ENCODE measurements around the gene MBD6.

The MBD6 gene

DNA sequence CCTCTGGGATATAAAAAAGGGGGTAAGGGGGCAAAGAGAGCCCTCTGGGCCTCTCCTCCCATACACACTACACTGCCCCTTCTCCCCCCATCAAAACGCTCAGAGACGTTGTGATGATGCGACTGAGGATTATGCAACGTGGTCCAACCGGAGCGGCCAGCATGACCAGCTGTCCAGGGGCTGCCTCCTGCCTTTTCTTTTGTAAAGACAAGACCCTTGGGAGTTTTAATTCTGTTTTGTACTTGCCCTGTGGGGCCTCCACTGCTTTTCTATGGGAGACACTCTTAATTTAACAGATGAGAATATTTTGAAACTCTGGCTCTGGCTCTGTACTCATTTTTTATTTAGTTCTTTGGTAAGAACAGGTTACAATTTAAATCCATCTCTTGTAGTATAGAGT is 7.2 kb downstream of the MBD6 start:
- no peak overlapping the region for H3K4me3 ChIP-seq (ENCODE audit: low read depth, low read length)
- TF ChIP-seq, protein P1, sequence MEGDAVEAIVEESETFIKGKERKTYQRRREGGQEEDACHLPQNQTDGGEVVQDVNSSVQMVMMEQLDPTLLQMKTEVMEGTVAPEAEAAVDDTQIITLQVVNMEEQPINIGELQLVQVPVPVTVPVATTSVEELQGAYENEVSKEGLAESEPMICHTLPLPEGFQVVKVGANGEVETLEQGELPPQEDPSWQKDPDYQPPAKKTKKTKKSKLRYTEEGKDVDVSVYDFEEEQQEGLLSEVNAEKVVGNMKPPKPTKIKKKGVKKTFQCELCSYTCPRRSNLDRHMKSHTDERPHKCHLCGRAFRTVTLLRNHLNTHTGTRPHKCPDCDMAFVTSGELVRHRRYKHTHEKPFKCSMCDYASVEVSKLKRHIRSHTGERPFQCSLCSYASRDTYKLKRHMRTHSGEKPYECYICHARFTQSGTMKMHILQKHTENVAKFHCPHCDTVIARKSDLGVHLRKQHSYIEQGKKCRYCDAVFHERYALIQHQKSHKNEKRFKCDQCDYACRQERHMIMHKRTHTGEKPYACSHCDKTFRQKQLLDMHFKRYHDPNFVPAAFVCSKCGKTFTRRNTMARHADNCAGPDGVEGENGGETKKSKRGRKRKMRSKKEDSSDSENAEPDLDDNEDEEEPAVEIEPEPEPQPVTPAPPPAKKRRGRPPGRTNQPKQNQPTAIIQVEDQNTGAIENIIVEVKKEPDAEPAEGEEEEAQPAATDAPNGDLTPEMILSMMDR (conservative IDR thresholded peaks at IDR 0.05; ENCODE audit: low read depth, low read length): no peak
- DNase-seq (ENCODE audit: low read depth): no peak

DNA sequence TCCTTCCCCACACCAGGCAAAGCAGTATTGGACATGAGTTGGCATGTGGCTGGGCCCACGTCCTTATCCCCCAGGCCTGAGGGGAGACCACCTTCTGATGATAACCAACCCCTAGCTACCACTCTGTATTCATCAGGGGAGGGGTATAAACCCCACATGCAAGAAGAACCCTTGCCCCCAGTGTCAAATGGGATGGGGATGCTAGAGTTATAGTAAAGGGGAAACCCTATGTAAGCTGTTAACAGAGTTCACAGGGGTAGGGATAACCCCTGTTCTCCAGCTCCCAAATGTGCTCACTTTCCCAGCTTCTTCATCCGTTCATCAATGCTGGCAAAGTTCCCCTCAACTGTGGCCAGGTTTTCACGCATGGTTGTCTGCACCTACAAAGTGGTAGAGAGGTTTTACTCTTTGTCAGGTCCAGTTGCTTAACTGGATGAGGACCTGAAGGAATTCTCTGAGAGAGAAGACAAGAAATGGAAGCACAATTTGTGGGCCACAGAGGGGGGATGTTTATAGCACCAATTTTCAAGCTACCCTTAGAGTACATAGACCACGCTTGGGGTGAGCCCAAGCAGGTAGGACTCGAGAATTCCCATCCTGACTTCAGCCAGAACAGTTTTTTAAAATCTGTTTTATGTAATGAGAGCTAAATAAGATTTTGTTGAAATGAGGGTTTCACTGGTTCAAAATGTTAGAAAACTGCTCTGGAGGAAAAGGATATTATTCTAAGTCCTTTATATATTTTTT is 7.9 kb downstream of the MBD6 start:
- H3K4me3 ChIP-seq (ENCODE audit: low read depth, low read length): no peak overlapping the region
- DNase-seq (ENCODE audit: low read depth): no peak
- TF ChIP-seq, protein P1 (conservative IDR thresholded peaks at IDR 0.05; ENCODE audit: low read depth, low read length): no peak

DNA sequence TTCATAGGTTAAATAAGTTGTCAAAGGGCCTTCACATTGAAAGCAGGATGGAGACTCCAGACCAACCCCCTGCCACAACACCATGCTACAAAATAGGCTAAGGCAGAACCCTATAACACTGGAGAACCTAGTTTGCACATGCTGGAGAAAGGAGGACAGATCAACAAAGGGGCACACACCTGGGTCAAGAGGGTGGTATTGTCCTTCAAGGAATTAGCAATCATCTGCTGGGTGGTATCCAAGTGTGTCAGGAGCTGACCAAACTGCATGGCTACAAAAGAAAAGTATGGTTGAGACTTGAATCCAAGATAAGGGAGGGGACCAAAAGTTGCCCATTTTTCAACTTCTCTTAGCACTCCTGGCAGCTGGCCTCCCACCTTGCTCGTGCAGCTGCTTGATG is 9.2 kb downstream of the MBD6 start:
- H3K4me3 ChIP-seq (ENCODE audit: low read depth, low read length): no peak overlapping the region
- TF ChIP-seq, protein P1 (conservative IDR thresholded peaks at IDR 0.05; ENCODE audit: low read depth, low read length): no peak
- DNase-seq (ENCODE audit: low read depth): no peak

DNA sequence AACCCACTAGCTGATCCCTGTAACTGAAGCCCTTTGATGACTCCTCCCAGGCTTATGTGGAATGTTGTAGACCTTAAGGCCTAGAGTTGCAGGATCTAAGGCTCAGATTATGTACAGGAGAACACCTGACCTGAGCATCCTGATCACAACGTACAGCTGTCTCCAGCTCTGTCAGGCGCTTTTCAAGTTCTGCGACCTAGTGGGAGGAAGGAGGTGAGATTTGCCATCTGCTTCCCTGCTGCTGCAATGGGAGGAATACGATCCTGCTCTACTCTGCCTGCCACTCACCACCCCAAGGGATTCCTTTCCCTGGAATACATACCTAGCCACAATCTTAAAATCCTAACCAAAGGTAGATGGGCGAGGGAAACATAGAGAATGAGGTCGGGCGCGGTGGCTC is 10.5 kb downstream of the MBD6 start:
- H3K4me3 ChIP-seq (ENCODE audit: low read depth, low read length): no peak overlapping the region
- no peak for DNase-seq (ENCODE audit: low read depth)
- TF ChIP-seq, protein P1 (conservative IDR thresholded peaks at IDR 0.05; ENCODE audit: low read depth, low read length): no peak

DNA sequence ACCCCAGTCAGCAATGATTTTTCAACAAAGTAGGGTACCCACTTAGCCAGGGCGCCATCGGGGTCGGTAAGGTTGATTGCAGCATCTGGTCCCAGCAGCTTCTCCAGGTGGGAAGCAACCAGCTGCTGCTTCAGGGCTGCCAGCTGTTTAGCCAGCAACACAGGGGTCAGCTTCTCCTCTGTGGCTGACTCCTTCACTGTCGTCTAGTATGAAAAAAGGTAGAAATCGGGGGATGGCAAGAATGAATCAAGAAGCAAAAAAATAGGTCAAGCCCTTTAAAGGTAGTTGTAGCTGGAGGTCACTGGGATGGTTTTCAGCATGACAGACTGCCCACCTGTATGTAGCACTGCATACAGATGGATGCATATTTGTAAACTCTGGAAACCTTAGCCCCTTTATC is 11.6 kb downstream of the MBD6 start:
- H3K4me3 ChIP-seq (ENCODE audit: low read depth, low read length): no peak overlapping the region
- TF ChIP-seq, protein P1 (conservative IDR thresholded peaks at IDR 0.05; ENCODE audit: low read depth, low read length): no peak
- no peak for DNase-seq (ENCODE audit: low read depth)

DNA sequence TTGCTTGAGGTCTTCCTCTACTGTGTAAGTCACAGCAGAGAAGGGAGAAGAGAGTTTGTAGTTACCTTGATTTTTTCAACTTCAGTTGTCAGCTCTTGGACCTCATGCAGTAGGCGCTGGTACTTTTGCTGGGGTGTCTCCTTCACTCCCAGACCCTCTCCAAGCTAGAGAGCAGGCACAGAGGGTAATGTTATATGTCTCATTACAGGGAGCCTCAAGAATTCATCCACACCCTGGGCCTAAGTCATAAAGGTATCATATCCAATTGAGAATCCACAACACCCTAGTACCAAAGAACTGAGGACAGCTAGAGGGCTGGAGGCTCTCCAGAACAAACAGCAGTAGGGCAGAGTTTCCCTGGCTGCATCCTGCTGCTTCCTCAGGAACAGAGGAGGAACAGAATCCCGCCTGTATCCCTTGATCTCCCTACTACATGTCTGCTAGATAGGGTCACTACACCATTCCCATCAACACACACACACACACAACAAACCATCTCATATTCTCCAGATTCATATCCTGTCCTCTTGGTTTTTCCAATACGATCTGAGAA is 12.4 kb downstream of the MBD6 start:
- TF ChIP-seq, protein P1 (conservative IDR thresholded peaks at IDR 0.05; ENCODE audit: low read depth, low read length): no peak
- no peak overlapping the region for H3K4me3 ChIP-seq (ENCODE audit: low read depth, low read length)
- no peak for DNase-seq (ENCODE audit: low read depth)
